Neural progenitor cell (in vitro differentiated cells): ENCODE data around the gene COMMD3. TPM values are rescaled to one million over a fixed set of nuclear protein-coding genes. Genes with fewer than 3 reads are reported as not detected.
"Not testable (repeated sequence)": the region's sequence is repeated elsewhere in the genome, so short reads cannot be mapped to it uniquely, and the experiment has no call there.

ENCODE experiments used
- DNase-seq: peaks from one replicate; pipeline ENCODE4 v3.0.0-alpha.2; 2016; ENCODE audit warnings: low spot score
- H2AFZ ChIP-seq: fragments of 200-600 bp; sonication (generic); replicated peaks from 2 replicates; pipeline ENCODE4 v1.6.1; 2016; ENCODE audit warnings: antibody characterized with exemption
- H3F3A ChIP-seq: fragments of 200-600 bp; sonication (generic); 2 replicates; pipeline ENCODE4 v1.6.1; 2016; ENCODE audit warnings: antibody characterized with exemption, low read depth
- H3K27ac ChIP-seq: fragments of 200-600 bp; sonication (generic); 2 replicates; pipeline ENCODE4 v1.5.1; 2016; ENCODE audit warnings: mild to moderate bottlenecking
- H3K27me3 ChIP-seq: fragments of 200-600 bp; sonication (generic); 2 replicates; pipeline ENCODE4 v1.6.1; 2016; ENCODE audit warnings: mild to moderate bottlenecking, moderate library complexity
- H3K36me3 ChIP-seq: fragments of 200-600 bp; sonication (generic); 2 replicates; pipeline ENCODE4 v1.5.1; 2016
- H3K4me1 ChIP-seq: fragments of 200-600 bp; sonication (generic); 2 replicates; pipeline ENCODE4 v1.6.1; 2016; ENCODE audit warnings: mixed run types
- H3K4me2 ChIP-seq: fragments of 200-600 bp; sonication (generic); 2 replicates; pipeline ENCODE4 v1.6.1; 2016
- H3K4me3 ChIP-seq: fragments of 200-600 bp; sonication (generic); 2 replicates; pipeline ENCODE4 v1.5.1; 2016
- H3K79me2 ChIP-seq: fragments of 200-600 bp; sonication (generic); 2 replicates; pipeline ENCODE4 v1.6.1; 2016; ENCODE audit warnings: low read depth
- H3K9ac ChIP-seq: fragments of 200-600 bp; sonication (generic); 2 replicates; pipeline ENCODE4 v1.6.1; 2016
- H3K9me3 ChIP-seq: fragments of 200-600 bp; sonication (generic); 2 replicates; pipeline ENCODE4 v1.5.1; 2016; ENCODE audit warnings: low read depth
- H4K20me1 ChIP-seq: fragments of 200-600 bp; sonication (generic); 2 replicates; pipeline ENCODE4 v1.6.1; 2016; ENCODE audit warnings: low read depth
- H3K27ac Mint-ChIP-seq: 3 replicates; pipeline ENCODE4 v1.8.0; 2021; ENCODE audit warnings: mixed read lengths
- H3K27me3 Mint-ChIP-seq: 2 replicates; pipeline ENCODE4 v1.8.0; 2022; ENCODE audit warnings: low read depth, mild to moderate bottlenecking, inconsistent platforms, moderate library complexity, mixed read lengths; ENCODE audit not compliant: insufficient read depth
- H3K36me3 Mint-ChIP-seq: 3 replicates; pipeline ENCODE4 v1.8.0; 2021; ENCODE audit warnings: mixed read lengths
- H3K4me1 Mint-ChIP-seq: 3 replicates; pipeline ENCODE4 v1.8.0; 2021; ENCODE audit warnings: mixed read lengths
- H3K4me3 Mint-ChIP-seq: 3 replicates; pipeline ENCODE4 v1.8.0; 2021; ENCODE audit warnings: mild to moderate bottlenecking, moderate library complexity, mixed read lengths
- H3K9me3 Mint-ChIP-seq: 3 replicates; pipeline ENCODE4 v1.8.0; 2020; ENCODE audit warnings: mixed read lengths
- EZH2 ChIP-seq: fragments of 200-600 bp; sonication (generic); IDR thresholded peaks from 2 replicates; pipeline ENCODE4 v1.6.1; 2017; ENCODE audit warnings: antibody characterized with exemption, mild to moderate bottlenecking, moderate library complexity
- EZH2phosphoT487 ChIP-seq: fragments of 200-600 bp; sonication (generic); IDR thresholded peaks from 2 replicates; pipeline ENCODE4 v1.6.1; 2017; ENCODE audit warnings: antibody characterized with exemption
- total RNA-seq: library from RNA; depleted of rRNA; stranded (reverse); fragments of >200 nt; gene quantifications from 2 replicates; pipeline ENCODE4 v1.2.3, GENCODE V29; 2015; ENCODE audit warnings: low replicate concordance
- TF ChIP-seq, protein P1 (sequence below): fragments of 200-600 bp; sonication (generic); IDR thresholded peaks from 2 replicates; pipeline ENCODE4 v1.5.1; 2017; ENCODE audit warnings: antibody characterized with exemption, mild to moderate bottlenecking

Gene COMMD3
- total RNA-seq, 1 donor from 2014 or later = 16.3 TPM

DNA sequence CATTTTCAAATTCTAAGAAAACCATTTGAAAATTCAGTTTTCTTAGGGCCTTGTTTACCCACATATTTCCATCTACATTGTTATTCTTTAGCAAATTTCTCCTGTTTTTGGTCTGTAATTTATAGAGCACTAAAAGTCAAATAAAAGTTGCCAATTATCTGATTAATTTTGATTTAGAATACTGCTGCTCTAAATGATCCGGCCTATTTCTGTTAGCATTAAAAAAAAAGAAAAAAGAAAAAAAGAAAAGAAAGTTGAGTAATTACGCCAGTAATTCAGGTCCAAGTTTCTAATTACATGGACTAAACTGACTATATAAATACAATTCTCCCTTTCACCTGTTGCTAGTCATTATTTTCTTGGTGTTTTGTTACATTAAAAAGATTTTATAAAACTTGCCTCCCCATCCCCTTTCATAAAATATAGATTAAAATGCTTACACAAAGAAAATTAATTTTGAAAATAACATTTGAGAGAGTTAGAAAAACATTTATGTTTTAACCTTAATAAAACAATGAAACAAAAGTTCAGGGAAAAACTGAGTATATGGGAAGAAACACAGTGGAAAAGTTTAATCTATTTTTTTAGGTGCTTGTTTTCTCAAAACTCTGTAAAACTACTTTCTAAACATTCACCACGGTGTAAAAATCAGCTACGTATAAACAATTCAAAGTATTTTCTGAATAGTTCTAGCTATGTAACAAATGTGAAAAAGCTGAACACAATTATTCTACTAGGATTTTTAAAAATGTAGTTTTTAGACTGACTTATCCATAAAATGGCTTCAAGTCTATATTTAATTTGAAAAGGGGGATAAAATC, 6.8 kb upstream of the COMMD3 start:
- no peak overlapping the region for H2AFZ ChIP-seq
- H4K20me1 ChIP-seq = no peaks in the 10 kb centered on the region
- Mint-ChIP-seq H3K27ac (no peak overlapping the region), H3K27me3 (no peaks in the 10 kb centered on the region), H3K36me3 (no peaks in the 10 kb centered on the region), H3K4me3 (no peak overlapping the region), H3K4me1 (no peaks in the 10 kb centered on the region), H3K9me3 (peaks cover 4% of the 10 kb centered on the region)
- H3K4me3 ChIP-seq = no peak overlapping the region
- H3K36me3 ChIP-seq = no peaks in the 10 kb centered on the region
- H3K27me3 ChIP-seq = peaks cover 38% of the 10 kb centered on the region
- H3K9ac ChIP-seq = no peak overlapping the region
- no peak overlapping the region for H3K27ac ChIP-seq
- H3K4me2 ChIP-seq = no peak overlapping the region
- no peaks in the 10 kb centered on the region for H3F3A ChIP-seq
- no peak for DNase-seq
- H3K9me3 ChIP-seq = no peaks in the 10 kb centered on the region
- H3K79me2 ChIP-seq = no peaks in the 10 kb centered on the region
- no peaks in the 10 kb centered on the region for H3K4me1 ChIP-seq
- no peak for TF ChIP-seq EZH2phosphoT487
- TF ChIP-seq, protein P1, sequence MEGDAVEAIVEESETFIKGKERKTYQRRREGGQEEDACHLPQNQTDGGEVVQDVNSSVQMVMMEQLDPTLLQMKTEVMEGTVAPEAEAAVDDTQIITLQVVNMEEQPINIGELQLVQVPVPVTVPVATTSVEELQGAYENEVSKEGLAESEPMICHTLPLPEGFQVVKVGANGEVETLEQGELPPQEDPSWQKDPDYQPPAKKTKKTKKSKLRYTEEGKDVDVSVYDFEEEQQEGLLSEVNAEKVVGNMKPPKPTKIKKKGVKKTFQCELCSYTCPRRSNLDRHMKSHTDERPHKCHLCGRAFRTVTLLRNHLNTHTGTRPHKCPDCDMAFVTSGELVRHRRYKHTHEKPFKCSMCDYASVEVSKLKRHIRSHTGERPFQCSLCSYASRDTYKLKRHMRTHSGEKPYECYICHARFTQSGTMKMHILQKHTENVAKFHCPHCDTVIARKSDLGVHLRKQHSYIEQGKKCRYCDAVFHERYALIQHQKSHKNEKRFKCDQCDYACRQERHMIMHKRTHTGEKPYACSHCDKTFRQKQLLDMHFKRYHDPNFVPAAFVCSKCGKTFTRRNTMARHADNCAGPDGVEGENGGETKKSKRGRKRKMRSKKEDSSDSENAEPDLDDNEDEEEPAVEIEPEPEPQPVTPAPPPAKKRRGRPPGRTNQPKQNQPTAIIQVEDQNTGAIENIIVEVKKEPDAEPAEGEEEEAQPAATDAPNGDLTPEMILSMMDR = no peak
- no peak for TF ChIP-seq EZH2

DNA sequence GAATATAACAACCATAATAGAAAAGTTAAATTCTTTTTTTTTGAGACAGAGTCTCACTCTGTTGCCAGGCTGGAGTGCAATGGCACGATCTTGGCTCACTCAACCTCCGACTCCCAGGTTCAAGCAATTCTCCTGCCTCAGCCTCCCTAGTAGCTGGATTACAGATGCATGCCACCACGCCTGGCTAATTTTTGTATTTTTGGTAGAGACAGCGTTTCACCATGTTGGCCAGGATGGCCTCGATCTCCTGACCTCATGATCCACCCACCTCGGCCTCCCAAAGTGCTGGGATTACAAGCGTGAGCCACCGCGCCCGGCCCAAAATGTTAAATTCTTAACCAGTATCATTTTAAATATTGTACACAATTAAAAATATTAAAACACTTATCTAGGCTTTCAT, 6.2 kb upstream of the COMMD3 start:
- not testable (repeated sequence) for H3K27me3 Mint-ChIP-seq, H4K20me1 ChIP-seq, H3K4me3 ChIP-seq, H3F3A ChIP-seq, H3K4me3 Mint-ChIP-seq, DNase-seq, H3K79me2 ChIP-seq, H3K9me3 Mint-ChIP-seq, H3K36me3 ChIP-seq, H3K4me1 Mint-ChIP-seq, H3K27ac Mint-ChIP-seq, H3K36me3 Mint-ChIP-seq, H3K4me1 ChIP-seq, H3K4me2 ChIP-seq, H3K27ac ChIP-seq, H3K9ac ChIP-seq, H3K9me3 ChIP-seq, H2AFZ ChIP-seq
- H3K27me3 ChIP-seq = peaks cover 45% of the 10 kb centered on the region

DNA sequence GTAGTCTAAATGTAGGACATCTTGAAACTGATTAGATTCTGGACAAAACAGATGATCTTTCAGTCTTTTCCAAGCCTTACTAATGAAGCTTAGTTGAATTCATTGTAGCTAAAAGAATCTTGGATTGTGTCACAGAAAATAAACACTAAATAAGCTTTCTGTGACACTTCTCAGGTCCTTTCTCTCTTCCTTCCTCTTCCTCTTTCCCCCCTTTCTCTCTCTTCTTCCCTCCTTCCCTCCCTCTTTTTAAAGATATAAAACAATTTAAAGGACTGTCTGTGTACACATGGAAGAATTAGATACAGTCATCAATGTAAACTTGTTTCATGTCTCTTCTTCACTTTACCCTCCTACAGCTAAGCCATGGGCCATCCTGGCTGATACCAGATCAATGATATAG, 5.3 kb upstream of the COMMD3 start:
- Histone ChIP-seq H3F3A (peaks cover 14% of the 10 kb centered on the region), H3K36me3 (no peaks in the 10 kb centered on the region), H3K27me3 (peaks cover 54% of the 10 kb centered on the region), H4K20me1 (no peaks in the 10 kb centered on the region), H3K4me2 (no peak overlapping the region), H3K9me3 (no peaks in the 10 kb centered on the region), H2AFZ (peak overlapping the region; percentile 38), H3K27ac (no peak overlapping the region), H3K4me3 (no peak overlapping the region), H3K4me1 (peaks cover 10% of the 10 kb centered on the region), H3K79me2 (no peaks in the 10 kb centered on the region), H3K9ac (no peak overlapping the region)
- no peak overlapping the region for H3K27ac Mint-ChIP-seq
- peaks cover 11% of the 10 kb centered on the region for H3K4me1 Mint-ChIP-seq
- TF ChIP-seq EZH2 (no peak), EZH2phosphoT487 (no peak)
- TF ChIP-seq, protein P1 = no peak
- H3K9me3 Mint-ChIP-seq = no peaks in the 10 kb centered on the region
- no peak overlapping the region for H3K4me3 Mint-ChIP-seq
- DNase-seq = no peak
- peaks cover 5% of the 10 kb centered on the region for H3K27me3 Mint-ChIP-seq
- H3K36me3 Mint-ChIP-seq = no peaks in the 10 kb centered on the region

DNA sequence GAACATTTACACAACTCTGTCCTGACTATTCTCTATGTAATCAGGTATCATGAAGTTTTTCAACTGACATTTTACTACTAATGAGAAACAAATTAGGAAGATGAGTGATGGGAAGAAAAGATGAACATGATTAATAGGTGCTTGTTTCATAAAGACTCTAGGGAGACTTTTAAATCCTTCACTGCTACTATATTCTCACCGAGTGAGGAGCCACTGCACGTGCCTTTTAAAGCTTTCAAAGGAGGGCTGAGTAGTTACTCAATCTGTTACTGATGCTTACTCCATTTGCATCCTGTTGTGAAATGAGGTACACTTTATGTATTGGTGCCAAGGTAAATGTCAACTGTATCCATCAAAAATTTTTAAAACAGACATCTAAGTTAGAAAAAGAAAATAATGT, 1.3 kb upstream of the COMMD3 start:
- Histone ChIP-seq H3F3A (peaks cover 38% of the 10 kb centered on the region), H3K27ac (no peak overlapping the region), H3K4me2 (peak overlapping the region; percentile 90), H3K9ac (no peak overlapping the region), H3K36me3 (no peaks in the 10 kb centered on the region), H4K20me1 (peaks cover 29% of the 10 kb centered on the region), H3K4me1 (peaks cover 17% of the 10 kb centered on the region), H2AFZ (no peak overlapping the region), H3K4me3 (no peak overlapping the region), H3K9me3 (no peaks in the 10 kb centered on the region), H3K27me3 (peaks cover 83% of the 10 kb centered on the region), H3K79me2 (no peaks in the 10 kb centered on the region)
- peaks cover 29% of the 10 kb centered on the region for H3K4me1 Mint-ChIP-seq
- no peaks in the 10 kb centered on the region for H3K9me3 Mint-ChIP-seq
- H3K27ac Mint-ChIP-seq = no peak overlapping the region
- H3K4me3 Mint-ChIP-seq = peak overlapping the region; percentile 96
- TF ChIP-seq, protein P1 = no peak
- TF ChIP-seq EZH2phosphoT487 = no peak
- TF ChIP-seq EZH2 = no peak
- no peak for DNase-seq
- H3K27me3 Mint-ChIP-seq = peaks cover 23% of the 10 kb centered on the region
- no peaks in the 10 kb centered on the region for H3K36me3 Mint-ChIP-seq
